ENCODE data around the gene ACAD10. TPM values are rescaled to one million over a fixed set of nuclear protein-coding genes. Genes with fewer than 3 reads are reported as not detected.

ACAD10 gene
- total RNA-seq, 1 experiment from 2014 or later, result 30.8 TPM

GRCh38 chr12:111747333-111747732, 61.5 kb downstream of the ACAD10 start:
- intact Hi-C loops (cut with micrococcal nuclease; ENCODE audit: unreplicated experiment), result no loop called here
- Histone ChIP-seq H3K4me3 (ENCODE audit: low read depth in 2 of 2, low read length in 2 of 2) (no peak overlapping the region), H3K9me3 (ENCODE audit: control insufficient read depth, insufficient read depth, low read depth, low read length) (no peaks in the 10 kb centered on the region), H3K36me3 (ENCODE audit: control insufficient read depth, insufficient read depth, low read length) (peaks cover 6% of the 10 kb centered on the region), H3K27me3 (ENCODE audit: control insufficient read depth, insufficient read depth, low read length) (no peaks in the 10 kb centered on the region), H3K4me1 (ENCODE audit: control insufficient read depth, insufficient read depth, low read length) (no peaks in the 10 kb centered on the region), H3K27ac (ENCODE audit: low read length) (no peak overlapping the region)
- BruUV-seq (replicated peaks), result no TSS peak
- no peak for TF ChIP-seq REST (IDR thresholded peaks at IDR 0.05; ENCODE audit: insufficient read depth in 1 of 2, low read depth in 2 of 2, low read length in 1 of 2)
- TF ChIP-seq TCF7L2 (IDR thresholded peaks at IDR 0.05; ENCODE audit: low read depth, low read length), result no peak
- no peak for ATAC-seq
- DNase-seq (ENCODE audit: low read depth, low spot score), result no peak
- ChIA-PET CTCF (no interaction called here), POLR2A (interaction anchor here (0.6 kb wide), 2 partner anchors 15 to 62 kb away, joined by 4 to 5 read pairs; partner anchors contain the start of gene BRAP)
- in situ Hi-C loops (cut with HindIII; ENCODE audit: low pct_unique_long_range_greater_than_20kb, low sequenced_read_pairs), result no loop called here

- H3K27ac ChIP-seq (ENCODE audit: low read length), result no peak overlapping the region
- H3K27me3 ChIP-seq (ENCODE audit: control insufficient read depth, insufficient read depth, low read length), result no peaks in the 10 kb centered on the region
- no peak for TF ChIP-seq TCF7L2 (IDR thresholded peaks at IDR 0.05; ENCODE audit: low read depth, low read length)
- no peak for TF ChIP-seq SIN3A (IDR thresholded peaks at IDR 0.05; ENCODE audit: borderline replicate concordance, insufficient read depth, low read depth, low read length)
- TF ChIP-seq CTCF (IDR thresholded peaks at IDR 0.05), result no peak
- TF ChIP-seq POLR2AphosphoS5 (IDR thresholded peaks at IDR 0.05; ENCODE audit: low read depth, low read length), result no peak
- TF ChIP-seq REST (IDR thresholded peaks at IDR 0.05; ENCODE audit: insufficient read depth in 1 of 2, low read depth in 2 of 2, low read length in 1 of 2), result no peak
- ATAC-seq, result no peak
- no TSS peak for BruUV-seq (replicated peaks)
- CTCF ChIA-PET, result no interaction called here
- in situ Hi-C loops (cut with HindIII; ENCODE audit: low pct_unique_long_range_greater_than_20kb, low sequenced_read_pairs) (no loop called here), intact Hi-C loops (cut with micrococcal nuclease; ENCODE audit: unreplicated experiment) (no loop called here)
- no peaks in the 10 kb centered on the region for H3K9me3 ChIP-seq (ENCODE audit: control insufficient read depth, insufficient read depth, low read depth, low read length)
- H3K4me3 ChIP-seq (ENCODE audit: low read depth in 2 of 2, low read length in 2 of 2), result no peak overlapping the region
- no peak for DNase-seq (ENCODE audit: low read depth, low spot score)
- peaks cover 6% of the 10 kb centered on the region for H3K36me3 ChIP-seq (ENCODE audit: control insufficient read depth, insufficient read depth, low read length)
- POLR2A ChIA-PET, result interaction anchor here (0.6 kb wide), 1 partner anchor 63 kb away, joined by 5 read pairs; the partner anchor contains the start of gene BRAP
- H3K4me1 ChIP-seq (ENCODE audit: control insufficient read depth, insufficient read depth, low read length), result no peaks in the 10 kb centered on the region
Observed at GRCh38 chr12:111748151-111748672, 62.4 kb downstream of the ACAD10 start.
